A549 (cell line): ENCODE measurements around the gene SLC43A1. TPM values are rescaled to one million over a fixed set of nuclear protein-coding genes. Genes with fewer than 3 reads are reported as not detected.

Source experiments
- ATAC-seq, 2 experiments: fragments of 200-7000 bp in 1 of 2; fragments of >200 bp in 1 of 2; cut with Nextera tagmentation in 1 of 2; cut with Tn5 transposase in 1 of 2; 3 replicates each; pipeline versions ENCODE4 v1.8.0 to v1.9.1; 2018 to 2020; ENCODE audit warnings: mild to moderate bottlenecking in 1 of 2, moderate library complexity in 1 of 2
- CTCF ChIA-PET: fragments of 300-600 bp; sonication (Branson Sonifier 250); formaldehyde crosslinking; extraction: SDS; loops from one replicate; lab custom pipeline; 2021; ENCODE audit warnings: antibody characterized with exemption, inconsistent platforms; lab: Yijun Ruan, JAX
- POLR2A ChIA-PET: fragments of 350-600 bp; formaldehyde crosslinking; extraction: SDS; loops from one replicate; lab custom pipeline; 2021; ENCODE audit warnings: antibody characterized with exemption, inconsistent platforms; lab: Yijun Ruan, JAX
- DNase-seq, 2 experiments: peaks; one replicate each; pipeline versions ENCODE4 v3.0.0 to v3.0.0-alpha.2; 2011 to 2016; ENCODE audit warnings: low read depth in 1 of 2, low spot score in 1 of 2
- FAIRE-seq: peaks from 2 replicates; lab custom pipeline; 2011; peaks lifted over from hg19 to GRCh38; lab: Jason Lieb, UNC
- H3K27ac ChIP-seq, 2 experiments: fragments of >200 bp; sonication (Bioruptor Twin); formaldehyde crosslinking; 3 replicates each; pipeline ENCODE4 v1.5.1; 2016 to 2017
- H3K4me1 ChIP-seq: fragments of >200 bp; sonication (Bioruptor Twin); formaldehyde crosslinking; 3 replicates; pipeline ENCODE4 v1.6.1; 2016
- H3K4me2 ChIP-seq: fragments of >200 bp; sonication (Bioruptor Twin); formaldehyde crosslinking; 3 replicates; pipeline ENCODE4 v1.6.1; 2016
- H3K4me3 ChIP-seq: fragments of >200 bp; sonication (Bioruptor Twin); formaldehyde crosslinking; 3 replicates; pipeline ENCODE4 v1.5.1; 2016
- H3K9me3 ChIP-seq: fragments of >200 bp; sonication (Bioruptor Twin); formaldehyde crosslinking; 3 replicates; pipeline ENCODE4 v1.6.1; 2016
- ATOH8 ChIP-seq: fragments of 250-450 bp; sonication (Bioruptor Pico); IDR thresholded peaks from 2 replicates; pipeline ENCODE4 v1.5.0; 2020; ENCODE audit warnings: low read depth, mild to moderate bottlenecking, moderate library complexity
- BHLHE40 ChIP-seq: IDR thresholded peaks from 2 replicates; pipeline ENCODE4 v1.6.1; 2012; ENCODE audit warnings: low read depth, low read length, inconsistent platforms
- CBX8 ChIP-seq: fragments of 200-600 bp; sonication (generic); IDR thresholded peaks from 2 replicates; pipeline ENCODE4 v1.6.1; 2016
- CEBPB ChIP-seq, 2 experiments: fragments of >200 bp in 1 of 2; sonication (Bioruptor Twin) in 1 of 2; formaldehyde crosslinking in 1 of 2; IDR thresholded peaks; 2 replicates each; pipeline ENCODE4 v1.6.1; 2012 to 2016
- CHD2 ChIP-seq: fragments of 150-350 bp; IDR thresholded peaks from 2 replicates; pipeline ENCODE4 v1.6.1; 2014; ENCODE audit warnings: low read length; ENCODE audit not compliant: partially characterized antibody
- CHD4 ChIP-seq: fragments of 200-600 bp; sonication (generic); IDR thresholded peaks from 2 replicates; pipeline ENCODE4 v1.6.1; 2016; ENCODE audit warnings: antibody characterized with exemption, mild to moderate bottlenecking, borderline replicate concordance
- ESRRA ChIP-seq: fragments of 150-350 bp; IDR thresholded peaks from 2 replicates; pipeline ENCODE4 v1.6.1; 2014; ENCODE audit warnings: mild to moderate bottlenecking, low read length, borderline replicate concordance
- FOSB ChIP-seq: fragments of 250-450 bp; sonication (Bioruptor Pico); IDR thresholded peaks from 2 replicates; pipeline ENCODE4 v1.5.0; 2020; ENCODE audit warnings: mild to moderate bottlenecking, moderate library complexity
- HDAC2 ChIP-seq: fragments of 200-600 bp; sonication (generic); IDR thresholded peaks from 2 replicates; pipeline ENCODE4 v1.6.1; 2016
- HES2 ChIP-seq: fragments of >200 bp; sonication (Bioruptor Twin); formaldehyde crosslinking; IDR thresholded peaks from 2 replicates; pipeline ENCODE4 v1.6.1; 2016
- HEYL ChIP-seq: fragments of 250-450 bp; sonication (Bioruptor Pico); IDR thresholded peaks from 2 replicates; pipeline ENCODE4 v1.8.0; 2021; ENCODE audit warnings: mild to moderate bottlenecking, moderate library complexity
- HOXB5 ChIP-seq: fragments of 250-450 bp; sonication (Bioruptor Pico); IDR thresholded peaks from 2 replicates; pipeline ENCODE4 v1.5.0; 2020; ENCODE audit warnings: mild to moderate bottlenecking, moderate library complexity
- JUNB ChIP-seq: fragments of >200 bp; sonication (Bioruptor Twin); formaldehyde crosslinking; IDR thresholded peaks from 2 replicates; pipeline ENCODE4 v1.6.1; 2016
- KDM5A ChIP-seq: fragments of 200-600 bp; sonication (generic); IDR thresholded peaks from 2 replicates; pipeline ENCODE4 v1.6.1; 2016; ENCODE audit warnings: antibody characterized with exemption, mild to moderate bottlenecking
- MAZ ChIP-seq: fragments of 150-350 bp; IDR thresholded peaks from 2 replicates; pipeline ENCODE4 v1.6.1; 2014; ENCODE audit warnings: antibody characterized with exemption, low read depth, low read length, borderline replicate concordance
- PBX3 ChIP-seq: IDR thresholded peaks from 2 replicates; pipeline ENCODE4 v1.6.1; 2012
- PHF8 ChIP-seq: fragments of 200-600 bp; sonication (generic); IDR thresholded peaks from 2 replicates; pipeline ENCODE4 v1.6.1; 2016; ENCODE audit warnings: low read depth, mild to moderate bottlenecking, antibody characterized with exemption, moderate library complexity, borderline replicate concordance
- RARB ChIP-seq: fragments of 250-450 bp; sonication (Bioruptor Pico); IDR thresholded peaks from 2 replicates; pipeline ENCODE4 v1.8.0; 2021; ENCODE audit warnings: mild to moderate bottlenecking, moderate library complexity
- RCOR1 ChIP-seq: fragments of 150-350 bp; IDR thresholded peaks from 2 replicates; pipeline ENCODE4 v1.6.1; 2014; ENCODE audit warnings: antibody characterized with exemption, low read length, low read depth
- RFX5 ChIP-seq: fragments of 450-650 bp; IDR thresholded peaks from 2 replicates; pipeline ENCODE4 v1.7.1; 2014; ENCODE audit warnings: antibody characterized with exemption, mild to moderate bottlenecking, moderate library complexity
- SMC3 ChIP-seq: fragments of >200 bp; sonication (Bioruptor Twin); formaldehyde crosslinking; IDR thresholded peaks from 3 replicates; pipeline ENCODE4 v1.6.1; 2018; ENCODE audit warnings: inconsistent platforms
- TP53 ChIP-seq: fragments of 250-450 bp; sonication (Bioruptor Pico); IDR thresholded peaks from 2 replicates; pipeline ENCODE4 v1.5.0; 2021; ENCODE audit warnings: mild to moderate bottlenecking, moderate library complexity
- ZFP36 ChIP-seq: fragments of 450-650 bp; IDR thresholded peaks from 2 replicates; pipeline ENCODE4 v1.6.1; 2014; ENCODE audit warnings: borderline replicate concordance; ENCODE audit not compliant: partially characterized antibody
- WGBS: methylation state at CpG from one replicate; pipeline ENCODE4 v1.1.6; 2017; ENCODE audit errors: missing lambda C conversion rate; 5-methylcytosine and 5-hydroxymethylcytosine counted together
- polyA plus RNA-seq, 4 experiments: library from polyadenylated mRNA; depleted of rRNA in 3 of 4; stranded (reverse); fragments of >200 nt; fragmentation: RNase III in 1 of 4; extraction: RNeasy Plus Mini Kit Qiagen cat#74134 plus additional on column Dnase treatment in 1 of 4; gene quantifications; 2 replicates in 3 of 4; 3 replicates in 1 of 4; pipeline ENCODE4 v1.2.3, GENCODE V29; 2011 to 2017

The SLC43A1 gene
- polyA plus RNA-seq, 2 of the 4 experiments (the other 2 are of a cell fraction) = 1.0 to 4.6 TPM

GRCh38 chr11:57513911-57514537 lies 1.5 kb downstream of the SLC43A1 start:
- Histone ChIP-seq H3K4me3 (peak overlapping the region; percentile 78), H3K4me1 (peaks cover 4% of the 10 kb centered on the region; the same call in 1 of the 3 replicates), H3K27ac (peak overlapping the region; percentile 68 to 85; a peak in 5 of 6 replicates), H3K4me2 (peak overlapping the region; percentile 91)
- DNase-seq (no peak), ATAC-seq (peak; percentile 40 to 51; a peak in 5 of 6 replicates), FAIRE-seq (no peak)
- 83% methylated on average over 14 of the region's 35 CpGs for WGBS
- CTCF ChIA-PET = interaction anchor here (0.8 to 8.6 kb wide), 10 partner anchors 10 to 130 kb away, joined by 3 to 119 read pairs (median 4); partner anchors contain the start of gene RTN4RL2
- TF ChIP-seq HEYL (CRISPR knock-in tag) = no peak
- no peak for TF ChIP-seq TP53 (CRISPR knock-in tag)
- no peak for TF ChIP-seq HES2
- no peak for TF ChIP-seq RARB (CRISPR knock-in tag)
- TF ChIP-seq BHLHE40 = no peak
- no peak for TF ChIP-seq FOSB (CRISPR knock-in tag)
- no peak for TF ChIP-seq ESRRA
- TF ChIP-seq, all 56 proteins: peak for 0
- no peaks in the 10 kb centered on the region for H3K9me3 ChIP-seq
- POLR2A ChIA-PET = no interaction called here

- 82% methylated on average over 1 of the region's 1 CpG for WGBS
- ChIA-PET CTCF (interaction anchor here (0.8 to 8.6 kb wide), 6 partner anchors 9 to 55 kb away, joined by 3 to 119 read pairs (median 6); partner anchors contain the start of gene RTN4RL2), POLR2A (no interaction called here)
- H3K4me3 ChIP-seq = no peak overlapping the region
- H3K27ac ChIP-seq = no peak overlapping the region
- TF ChIP-seq KDM5A (no peak), HDAC2 (no peak), RCOR1 (no peak), CHD2 (no peak), MAZ (no peak), RFX5 (no peak), ATOH8 (CRISPR knock-in tag) (no peak), PBX3 (no peak)
- peaks cover 4% of the 10 kb centered on the region; the same call in 1 of the 3 replicates for H3K4me1 ChIP-seq
- FAIRE-seq = no peak
- no peak for DNase-seq
- no peak for ATAC-seq
- H3K4me2 ChIP-seq = no peak overlapping the region
- H3K9me3 ChIP-seq = no peaks in the 10 kb centered on the region
These were observed 2.1 kb downstream of the SLC43A1 start for GRCh38 chr11:57513452-57513795.

- ATAC-seq (no peak), DNase-seq (no peak), FAIRE-seq (no peak)
- H3K9me3 ChIP-seq = no peaks in the 10 kb centered on the region
- 76% methylated on average over 12 of the region's 12 CpGs for WGBS
- no peak overlapping the region for H3K4me3 ChIP-seq
- CTCF ChIA-PET = interaction anchor here (0.8 to 8.6 kb wide), 6 partner anchors 9 to 55 kb away, joined by 3 to 119 read pairs (median 6); partner anchors contain the start of gene RTN4RL2
- TF ChIP-seq CEBPB (IDR thresholded peaks at IDR 0.05) = no peak
- no peak for TF ChIP-seq ZFP36
- TF ChIP-seq BHLHE40 = no peak
- no peak for TF ChIP-seq CHD4
- no peak for TF ChIP-seq CBX8
- no peak for TF ChIP-seq JUNB
- no peak for TF ChIP-seq SMC3
- TF ChIP-seq HOXB5 (CRISPR knock-in tag) = no peak
- TF ChIP-seq RCOR1 = no peak
- no peak for TF ChIP-seq PBX3
- TF ChIP-seq PHF8 = no peak
- no peak overlapping the region for H3K27ac ChIP-seq
- POLR2A ChIA-PET = no interaction called here
- peaks cover 4% of the 10 kb centered on the region; the same call in 1 of the 3 replicates for H3K4me1 ChIP-seq
- no peak overlapping the region for H3K4me2 ChIP-seq
These were observed 2.7 kb downstream of the SLC43A1 start for GRCh38 chr11:57512646-57513451.
